ENCODE measurements around the gene CCND3. TPM values are rescaled to one million over a fixed set of nuclear protein-coding genes. Genes with fewer than 3 reads are reported as not detected.

The CCND3 gene
- total RNA-seq, 1 donor from 2014 or later: 37.6 TPM

Other genes with a start within 250 kb of the CCND3 start
- 3.8 and 4.4 TPM in 2 replicates for gene TFEB, start 206.2 kb downstream of the CCND3 start, total RNA-seq
- gene PGC, start 194.4 kb downstream of the CCND3 start, total RNA-seq: not detected in 2 replicates
- gene FRS3, start 161.9 kb downstream of the CCND3 start, total RNA-seq: 1.2 TPM in 2 replicates
- 0.67 and 1.1 TPM in 2 replicates for gene PRICKLE4, start 161.0 kb downstream of the CCND3 start, total RNA-seq
- gene TOMM6, start 154.1 kb downstream of the CCND3 start, total RNA-seq: 95.8 and 101 TPM in 2 replicates
- gene USP49, start 46.4 kb downstream of the CCND3 start, total RNA-seq: 1.8 and 3.2 TPM in 2 replicates
- 31.0 and 50.1 TPM in 2 replicates for gene MED20, start 20.7 kb downstream of the CCND3 start, total RNA-seq
- 30.6 and 32.7 TPM in 2 replicates for gene BYSL, start 20.3 kb downstream of the CCND3 start, total RNA-seq
- 16.3 and 37.0 TPM in 2 replicates for gene TAF8, start 108.7 kb upstream of the CCND3 start, total RNA-seq
- gene C6orf132, start 200.8 kb upstream of the CCND3 start, total RNA-seq: 0.25 TPM in 1 of 2 replicates, not detected in the other
- not detected in 2 replicates for gene GUCA1A, start 231.6 kb upstream of the CCND3 start, total RNA-seq